ENCODE data around the gene MCU.
A peak's percentile ranks its signal among the peaks of the same experiment; 100 is the strongest.

Gene MCU

DNA sequence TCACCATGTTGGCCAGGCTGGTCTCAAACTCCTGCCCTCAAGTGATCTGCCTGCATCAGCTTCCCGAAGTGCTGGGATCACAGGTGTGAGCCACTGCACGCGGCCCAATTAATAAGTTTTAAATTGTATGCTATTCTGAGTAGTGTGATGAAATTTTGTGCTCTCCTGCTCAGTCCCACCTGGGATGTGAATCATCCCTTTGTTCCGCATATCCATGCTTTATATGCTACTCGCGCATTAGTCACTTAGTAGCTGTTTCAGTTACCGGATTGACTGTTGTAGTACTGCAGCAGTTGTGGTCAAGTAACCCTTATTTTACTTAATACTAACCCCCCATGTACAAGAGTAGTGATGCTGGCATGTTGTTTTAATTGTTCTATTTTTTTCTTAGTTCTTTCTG, 154.3 kb downstream of the MCU start:
- TF ChIP-seq, protein P1, sequence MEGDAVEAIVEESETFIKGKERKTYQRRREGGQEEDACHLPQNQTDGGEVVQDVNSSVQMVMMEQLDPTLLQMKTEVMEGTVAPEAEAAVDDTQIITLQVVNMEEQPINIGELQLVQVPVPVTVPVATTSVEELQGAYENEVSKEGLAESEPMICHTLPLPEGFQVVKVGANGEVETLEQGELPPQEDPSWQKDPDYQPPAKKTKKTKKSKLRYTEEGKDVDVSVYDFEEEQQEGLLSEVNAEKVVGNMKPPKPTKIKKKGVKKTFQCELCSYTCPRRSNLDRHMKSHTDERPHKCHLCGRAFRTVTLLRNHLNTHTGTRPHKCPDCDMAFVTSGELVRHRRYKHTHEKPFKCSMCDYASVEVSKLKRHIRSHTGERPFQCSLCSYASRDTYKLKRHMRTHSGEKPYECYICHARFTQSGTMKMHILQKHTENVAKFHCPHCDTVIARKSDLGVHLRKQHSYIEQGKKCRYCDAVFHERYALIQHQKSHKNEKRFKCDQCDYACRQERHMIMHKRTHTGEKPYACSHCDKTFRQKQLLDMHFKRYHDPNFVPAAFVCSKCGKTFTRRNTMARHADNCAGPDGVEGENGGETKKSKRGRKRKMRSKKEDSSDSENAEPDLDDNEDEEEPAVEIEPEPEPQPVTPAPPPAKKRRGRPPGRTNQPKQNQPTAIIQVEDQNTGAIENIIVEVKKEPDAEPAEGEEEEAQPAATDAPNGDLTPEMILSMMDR (IDR thresholded peaks at IDR 0.05; ENCODE audit: low read length, missing control alignments): no peak
- peak; percentile 63 for DNase-seq (ENCODE audit: low read depth)
- no peak overlapping the region for H3K4me3 ChIP-seq (replicated peaks; ENCODE audit: low read depth, low read length)

DNA sequence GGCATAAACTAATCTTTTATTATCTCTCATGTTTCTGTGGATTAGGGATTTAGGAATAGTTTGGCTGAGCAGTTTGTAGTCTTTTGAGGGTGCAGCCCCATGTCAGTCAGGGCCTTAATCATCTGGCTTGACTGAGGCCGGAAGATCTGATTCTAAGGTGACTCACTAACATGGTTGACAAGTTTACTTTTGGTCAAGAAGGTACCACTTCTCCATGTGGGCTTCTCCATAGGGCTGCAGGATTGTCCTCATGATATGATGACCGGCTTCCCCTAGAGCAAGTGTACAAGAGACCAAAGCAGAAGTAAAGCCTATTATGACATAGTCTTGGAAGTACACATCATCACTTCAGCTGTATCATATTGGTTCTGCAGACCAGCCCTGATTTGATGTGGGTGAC, 155.7 kb downstream of the MCU start:
- no peak for DNase-seq (ENCODE audit: low read depth)
- H3K4me3 ChIP-seq (replicated peaks; ENCODE audit: low read depth, low read length): no peak overlapping the region
- TF ChIP-seq, protein P1 (IDR thresholded peaks at IDR 0.05; ENCODE audit: low read length, missing control alignments): no peak

DNA sequence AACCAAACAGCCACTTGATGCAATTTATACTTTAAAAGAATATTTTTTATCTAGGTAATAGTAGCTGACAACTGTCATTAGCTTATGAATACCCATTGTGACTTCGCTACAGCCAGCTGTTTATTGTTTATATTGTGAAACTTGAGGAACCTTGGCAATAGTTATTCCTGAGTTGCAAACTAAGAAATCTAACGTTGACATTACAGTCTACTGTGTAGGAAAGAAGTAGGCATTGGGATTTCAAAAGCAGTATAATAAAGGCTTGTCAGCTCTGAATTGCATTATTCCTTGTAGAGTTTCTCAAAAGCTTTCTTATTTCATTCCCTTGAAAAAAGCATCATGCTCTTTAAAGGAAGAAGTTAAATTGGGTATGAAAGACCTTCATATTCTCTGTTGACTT, 158.9 kb downstream of the MCU start:
- TF ChIP-seq, protein P1 (IDR thresholded peaks at IDR 0.05; ENCODE audit: low read length, missing control alignments): no peak
- no peak for DNase-seq (ENCODE audit: low read depth)

DNA sequence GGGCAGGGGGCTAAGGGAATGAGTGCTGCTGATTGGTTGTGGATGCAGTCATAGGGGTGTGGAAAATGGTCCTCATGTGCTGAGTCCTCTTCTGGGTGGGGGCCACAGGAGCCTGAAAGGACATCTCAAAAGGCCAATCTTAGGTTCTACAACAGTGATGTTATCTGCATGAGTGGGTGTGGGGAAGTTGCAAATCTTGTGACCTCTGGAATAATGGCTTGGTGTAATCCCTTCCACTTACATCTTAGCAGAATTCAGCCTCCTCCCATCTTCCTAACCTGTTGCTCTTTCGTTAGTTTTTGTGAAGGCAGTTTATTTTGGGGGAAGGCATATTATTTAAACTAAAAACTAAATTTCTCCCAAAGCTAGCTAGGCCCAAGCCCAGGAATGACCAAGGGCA, 159.6 kb downstream of the MCU start:
- DNase-seq (ENCODE audit: low read depth): no peak
- TF ChIP-seq, protein P1 (IDR thresholded peaks at IDR 0.05; ENCODE audit: low read length, missing control alignments): no peak
- no peak overlapping the region for H3K4me3 ChIP-seq (replicated peaks; ENCODE audit: low read depth, low read length)

More for the DNA sequence above, 158.9 kb downstream of the MCU start:
- no peak overlapping the region for H3K4me3 ChIP-seq (replicated peaks; ENCODE audit: low read depth, low read length)

DNA sequence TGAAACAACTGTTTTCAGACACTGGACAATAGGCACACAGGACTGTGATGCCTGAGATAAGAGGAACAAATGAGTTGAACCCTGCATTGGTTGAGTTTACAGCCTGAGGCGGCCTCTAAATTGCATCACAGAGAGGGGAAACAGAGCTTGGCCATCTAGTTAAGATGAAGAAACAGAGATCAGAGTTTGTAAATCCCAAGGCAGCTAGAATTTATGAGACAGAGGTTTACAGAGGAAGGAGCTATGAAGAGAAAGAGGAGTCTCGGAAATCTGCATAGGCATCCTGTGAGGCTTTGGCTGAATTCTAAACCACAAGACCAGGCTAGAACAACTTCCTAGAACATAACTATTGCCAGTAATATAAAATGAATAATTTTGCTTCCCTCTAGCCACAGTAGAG, 160.6 kb downstream of the MCU start:
- TF ChIP-seq, protein P1 (IDR thresholded peaks at IDR 0.05; ENCODE audit: low read length, missing control alignments): no peak
- no peak overlapping the region for H3K4me3 ChIP-seq (replicated peaks; ENCODE audit: low read depth, low read length)
- no peak for DNase-seq (ENCODE audit: low read depth)

DNA sequence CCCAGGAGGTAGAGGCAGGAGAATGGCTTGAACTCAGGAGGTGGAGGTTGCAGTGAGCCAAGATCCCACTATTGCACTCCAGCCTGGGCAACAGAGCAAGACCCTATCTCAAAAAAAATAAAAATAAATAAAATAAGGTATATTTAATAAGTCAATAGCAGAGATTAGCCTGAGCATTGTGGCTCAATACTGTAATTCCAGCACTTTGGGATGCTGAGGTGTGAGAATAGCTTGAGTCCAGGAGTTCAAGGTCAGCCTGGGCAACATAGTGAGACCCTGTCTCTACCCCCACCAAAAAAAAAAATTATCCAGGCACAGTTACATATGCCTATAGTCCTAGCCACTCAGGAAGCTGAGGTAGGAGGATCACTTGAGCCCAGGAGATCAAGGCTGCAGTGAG, 163.2 kb downstream of the MCU start:
- no peak for DNase-seq (ENCODE audit: low read depth)
- TF ChIP-seq, protein P1 (IDR thresholded peaks at IDR 0.05; ENCODE audit: low read length, missing control alignments): no peak
- no peak overlapping the region for H3K4me3 ChIP-seq (replicated peaks; ENCODE audit: low read depth, low read length)

DNA sequence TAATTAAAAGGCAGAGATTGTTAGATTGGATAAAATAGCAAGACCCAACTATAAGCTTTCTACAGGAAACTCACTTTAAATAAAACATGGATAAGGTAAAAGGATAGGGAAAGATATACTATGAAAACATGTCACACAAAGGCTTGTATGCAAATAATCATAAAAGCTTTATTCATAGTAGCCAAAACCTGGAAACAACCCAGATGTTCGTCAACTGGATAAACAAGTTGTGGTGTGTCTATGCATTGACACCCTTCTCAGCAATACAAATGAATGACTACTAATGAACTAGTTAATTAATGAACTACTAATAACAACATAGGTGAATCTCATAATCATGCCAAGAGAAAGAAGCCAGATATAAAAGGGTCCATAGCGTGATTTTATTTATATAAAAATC, 163.8 kb downstream of the MCU start:
- no peak for DNase-seq (ENCODE audit: low read depth)
- TF ChIP-seq, protein P1 (IDR thresholded peaks at IDR 0.05; ENCODE audit: low read length, missing control alignments): no peak
- H3K4me3 ChIP-seq (replicated peaks; ENCODE audit: low read depth, low read length): no peak overlapping the region

All from fibroblast of pulmonary artery (primary cell).